ENCODE data around the gene ZNF862. TPM values are rescaled to one million over a fixed set of nuclear protein-coding genes. Genes with fewer than 3 reads are reported as not detected.
A peak's percentile ranks its signal among the peaks of the same experiment; 100 is the strongest.

Gene ZNF862
- total RNA-seq, 1 donor from 2014 or later = 19.3 TPM

DNA sequence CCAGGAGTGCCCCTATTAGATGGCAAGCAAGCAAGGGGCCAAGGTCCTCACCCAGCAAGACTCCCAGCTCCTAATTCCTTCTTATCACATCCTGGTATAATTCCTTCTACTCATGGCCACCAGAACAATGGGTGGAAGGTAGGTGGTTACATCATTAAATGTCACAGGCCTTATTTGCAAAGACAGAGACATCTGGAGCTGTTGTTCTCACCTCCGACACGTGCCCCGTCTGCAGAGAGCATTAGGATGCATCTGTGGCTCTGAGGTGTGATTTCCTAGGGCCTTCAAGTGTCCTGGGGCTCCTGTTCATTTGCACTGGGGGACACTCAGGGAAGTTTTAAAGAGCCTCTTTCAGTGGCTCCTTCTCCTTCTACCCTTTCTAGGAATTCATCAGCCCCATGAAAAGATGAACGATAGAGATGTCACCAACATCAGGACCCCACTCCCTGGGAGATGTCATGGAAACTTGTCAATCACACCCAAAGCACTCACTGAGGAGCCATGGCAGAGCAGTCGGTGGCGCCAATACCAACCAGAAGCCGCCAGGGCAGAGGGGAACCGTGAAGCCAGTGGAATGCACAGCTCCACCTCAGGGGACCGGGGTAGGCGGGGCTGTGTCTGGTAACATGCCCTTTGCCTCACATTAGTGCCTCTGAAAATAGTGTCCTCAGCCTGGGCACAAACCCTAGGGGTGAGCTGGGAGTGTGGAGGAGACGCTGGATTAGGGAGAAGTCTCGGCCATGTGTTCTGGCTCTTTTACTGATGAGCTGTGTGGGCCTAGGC is 32.7 kb downstream of the ZNF862 start:
- no peaks in the 10 kb centered on the region for H3K9me3 Mint-ChIP-seq
- peak overlapping the region; percentile 70 for H3K4me3 Mint-ChIP-seq
- peaks cover 82% of the 10 kb centered on the region for H3K4me1 Mint-ChIP-seq (ENCODE audit: low read depth)
- no peak for DNase-seq (ENCODE audit: low spot score)
- H3K36me3 Mint-ChIP-seq (ENCODE audit: low read depth) = peaks cover 16% of the 10 kb centered on the region
- H3K27me3 Mint-ChIP-seq (ENCODE audit: insufficient read depth) = no peaks in the 10 kb centered on the region
- intact Hi-C loops (cut with micrococcal nuclease) = loop anchor here (2.0 to 10.0 kb wide), 3 partner anchors 508 to 609 kb away; partner anchors contain the start of genes ZNF775 and ZNF783
- peak overlapping the region; percentile 62 for H3K27ac Mint-ChIP-seq

DNA sequence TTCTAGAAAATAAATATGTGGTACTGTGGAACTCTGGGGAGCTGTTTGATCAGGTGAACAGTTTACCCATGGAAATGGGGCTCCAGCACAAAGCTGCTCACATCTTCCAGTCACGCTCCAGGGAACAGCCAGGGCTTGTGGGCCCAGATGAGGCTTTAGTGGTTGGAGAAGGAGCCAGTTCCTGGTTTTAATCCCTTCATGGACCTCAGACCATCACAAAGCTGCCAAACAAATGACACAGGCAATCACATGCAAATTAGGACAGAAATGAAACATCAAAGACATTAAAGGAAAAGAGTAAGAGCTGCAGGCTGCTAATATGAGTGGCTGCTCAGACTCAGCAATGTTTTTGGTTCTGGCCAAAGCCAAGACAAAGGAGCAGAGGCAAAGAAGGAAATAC is 33.4 kb downstream of the ZNF862 start:
- peaks cover 80% of the 10 kb centered on the region for H3K4me1 Mint-ChIP-seq (ENCODE audit: low read depth)
- peak overlapping the region; percentile 62 for H3K4me3 Mint-ChIP-seq
- H3K9me3 Mint-ChIP-seq = no peaks in the 10 kb centered on the region
- intact Hi-C loops (cut with micrococcal nuclease) = loop anchor here (2.0 to 10.0 kb wide), 3 partner anchors 507 to 609 kb away; partner anchors contain the start of genes ZNF775 and ZNF783
- peak overlapping the region; percentile 62 for H3K27ac Mint-ChIP-seq
- H3K27me3 Mint-ChIP-seq (ENCODE audit: insufficient read depth) = no peaks in the 10 kb centered on the region
- no peak for DNase-seq (ENCODE audit: low spot score)
- peaks cover 16% of the 10 kb centered on the region for H3K36me3 Mint-ChIP-seq (ENCODE audit: low read depth)

DNA sequence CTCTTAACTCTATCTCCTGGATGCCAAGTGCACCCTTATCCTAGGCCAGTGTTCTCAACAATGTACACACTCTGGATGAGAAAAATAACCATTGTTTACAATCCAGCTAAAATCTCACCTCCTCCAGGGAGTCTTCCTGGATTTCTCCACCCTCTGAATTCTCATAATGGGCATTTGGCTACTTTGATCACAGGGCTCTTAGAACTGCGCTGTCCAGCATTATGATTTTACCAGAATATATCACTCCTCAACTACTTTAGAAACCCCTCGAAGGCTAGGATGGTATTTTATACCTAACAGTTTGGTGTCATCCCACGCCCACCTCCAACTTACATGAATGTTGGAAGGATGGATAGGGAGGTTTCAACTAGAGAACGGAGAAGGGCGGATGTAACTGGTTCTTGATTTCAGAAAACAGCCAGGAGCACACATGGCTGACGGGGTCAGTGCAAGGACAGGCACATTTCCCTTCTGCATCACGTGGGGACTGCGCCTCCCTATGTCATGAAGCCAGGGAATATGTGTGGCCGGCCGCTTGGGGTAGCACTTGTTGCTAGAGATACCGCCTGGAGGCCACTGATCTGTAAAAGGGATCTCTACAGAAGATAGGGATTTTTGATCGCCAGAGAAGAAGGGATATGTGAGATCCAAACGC is 34.4 kb downstream of the ZNF862 start:
- H3K27ac Mint-ChIP-seq = peak overlapping the region; percentile 92
- peak overlapping the region; percentile 90 for H3K4me3 Mint-ChIP-seq
- no peaks in the 10 kb centered on the region for H3K27me3 Mint-ChIP-seq (ENCODE audit: insufficient read depth)
- no peaks in the 10 kb centered on the region for H3K9me3 Mint-ChIP-seq
- H3K36me3 Mint-ChIP-seq (ENCODE audit: low read depth) = peaks cover 19% of the 10 kb centered on the region
- peaks cover 73% of the 10 kb centered on the region for H3K4me1 Mint-ChIP-seq (ENCODE audit: low read depth)
- DNase-seq (ENCODE audit: low spot score) = no peak
- intact Hi-C loops (cut with micrococcal nuclease) = loop anchor here (1.0 to 10.0 kb wide), 6 partner anchors 34 to 610 kb away; partner anchors contain the start of genes ACTR3C, LRRC61, ZNF783 and ZNF862

DNA sequence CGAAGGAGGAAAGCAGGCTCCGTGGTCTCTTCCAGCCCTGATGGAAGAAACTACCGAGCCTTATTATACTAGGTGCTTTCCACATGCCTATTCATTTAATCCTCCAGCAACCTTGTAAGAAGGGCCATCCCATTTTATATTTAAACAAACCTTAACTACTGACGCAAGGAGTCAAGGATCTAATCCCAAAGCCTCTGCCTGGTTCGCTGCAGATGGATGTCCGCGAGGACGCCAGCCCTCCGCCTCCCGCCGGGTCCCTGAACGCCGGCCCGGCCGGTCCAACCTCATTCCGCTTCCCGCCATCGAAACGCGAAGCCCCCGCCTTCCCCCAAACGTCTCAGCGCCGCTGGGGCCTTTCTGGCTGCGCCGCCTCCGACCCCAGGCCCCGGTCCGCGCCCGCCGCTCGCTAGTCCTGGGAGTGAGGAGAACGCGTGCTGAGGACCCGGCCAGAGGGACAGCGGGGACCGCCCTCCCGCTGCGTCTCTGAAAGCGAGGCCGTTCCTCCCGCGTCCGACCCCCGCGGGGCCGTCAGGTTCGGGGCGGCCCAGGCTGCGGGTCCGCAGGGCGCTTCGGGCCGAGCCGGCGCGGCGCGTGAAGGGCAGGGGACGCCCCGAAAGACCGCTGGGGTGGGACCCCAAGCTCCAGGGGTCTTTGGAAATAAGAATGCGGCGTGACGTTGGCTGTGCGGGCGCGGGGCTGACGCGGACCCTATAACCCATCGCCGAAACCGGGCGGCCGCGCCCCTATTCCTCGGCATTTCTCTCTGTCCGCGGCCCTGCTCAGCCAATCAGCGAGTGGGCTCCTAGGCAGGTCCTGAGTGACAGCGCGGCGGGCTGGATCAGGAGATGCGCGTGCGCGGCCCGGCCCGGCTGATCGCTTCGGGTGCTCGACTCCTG is 35.1 kb downstream of the ZNF862 start, which contains the start of gene ATP6V0E2:
Gene ATP6V0E2, plus strand, starts transcription at position 896 of the 896 bp plus-strand sequence. CDS start 97 bp downstream, outside the sequence.
- no peaks in the 10 kb centered on the region for H3K27me3 Mint-ChIP-seq (ENCODE audit: insufficient read depth)
- H3K4me1 Mint-ChIP-seq (ENCODE audit: low read depth) = peaks cover 75% of the 10 kb centered on the region

DNA sequence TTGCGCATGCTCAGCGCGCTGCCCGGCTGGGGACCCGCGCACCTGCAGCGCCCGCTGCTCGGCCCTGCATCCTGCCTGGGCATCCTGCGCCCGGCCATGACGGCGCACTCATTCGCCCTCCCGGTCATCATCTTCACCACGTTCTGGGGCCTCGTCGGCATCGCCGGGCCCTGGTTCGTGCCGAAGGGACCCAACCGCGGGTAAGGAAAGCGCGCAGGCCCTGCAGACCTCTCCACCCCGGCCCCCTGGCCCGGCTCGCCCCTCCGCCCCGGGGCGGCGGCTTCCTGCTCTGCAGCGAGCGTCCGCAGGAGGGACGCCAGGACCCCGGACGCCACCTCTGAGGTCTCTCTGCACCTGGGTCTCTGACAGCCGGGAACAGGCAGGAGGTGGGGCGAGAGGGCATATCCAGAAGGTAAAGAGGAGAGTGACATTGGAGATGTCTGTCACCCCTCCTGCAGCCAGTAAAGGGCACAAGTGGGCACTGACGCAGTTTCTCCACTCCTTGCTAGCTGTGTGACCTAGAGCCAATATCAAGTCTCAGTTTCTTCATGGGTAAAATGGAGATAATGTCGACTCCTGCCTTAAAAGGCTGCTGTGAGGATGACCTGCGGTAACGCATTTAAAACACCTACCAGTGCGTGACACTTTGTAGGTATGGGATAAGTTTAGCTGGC is 35.9 kb downstream of the ZNF862 start:
- Mint-ChIP-seq H3K36me3 (ENCODE audit: low read depth) (peaks cover 27% of the 10 kb centered on the region), H3K4me3 (peak overlapping the region; percentile 81), H3K4me1 (ENCODE audit: low read depth) (peaks cover 68% of the 10 kb centered on the region), H3K9me3 (no peaks in the 10 kb centered on the region), H3K27me3 (ENCODE audit: insufficient read depth) (no peaks in the 10 kb centered on the region), H3K27ac (peak overlapping the region; percentile 83)
- intact Hi-C loops (cut with micrococcal nuclease) = loop anchor here (1.0 to 10.0 kb wide), 6 partner anchors 36 to 612 kb away; partner anchors contain the start of genes ACTR3C, LRRC61, ZNF783 and ZNF862
- no peak for DNase-seq (ENCODE audit: low spot score)

More for the DNA sequence above, 35.1 kb downstream of the ZNF862 start, which contains the start of gene ATP6V0E2:
- Mint-ChIP-seq H3K4me3 (peak within 1 kb of the TSS; percentile 90), H3K36me3 (ENCODE audit: low read depth) (peaks cover 27% of the 10 kb centered on the region), H3K27ac (peak within 1 kb of the TSS; percentile 92), H3K9me3 (no peaks in the 10 kb centered on the region)
- intact Hi-C loops (cut with micrococcal nuclease) = loop anchor here (1.0 to 10.0 kb wide), 6 partner anchors 35 to 611 kb away; partner anchors contain the start of genes ACTR3C, LRRC61, ZNF783 and ZNF862
- peak; percentile 92 for DNase-seq (ENCODE audit: low spot score)

DNA sequence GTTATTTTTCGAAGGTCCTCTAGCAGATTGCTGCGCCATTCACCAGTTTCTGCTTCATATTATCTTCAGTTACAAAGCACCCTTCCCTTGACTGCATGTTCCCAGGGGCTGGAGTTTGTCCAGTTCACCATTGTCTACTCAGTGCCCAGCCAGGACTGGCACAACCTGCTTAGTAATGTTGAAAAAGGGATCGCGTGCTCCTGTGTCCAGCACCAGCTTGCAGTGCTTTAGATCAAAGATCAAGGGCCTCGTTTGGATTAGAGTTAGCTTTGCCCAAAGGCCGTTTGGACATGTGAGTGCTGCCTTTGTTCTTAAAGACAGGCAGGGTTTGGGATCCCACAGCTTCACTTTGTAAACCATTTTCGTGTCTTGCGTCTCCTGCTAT is 36.5 kb downstream of the ZNF862 start:
- Mint-ChIP-seq H3K36me3 (ENCODE audit: low read depth) (peaks cover 25% of the 10 kb centered on the region), H3K27ac (peak overlapping the region; percentile 45), H3K9me3 (no peaks in the 10 kb centered on the region), H3K4me1 (ENCODE audit: low read depth) (peaks cover 62% of the 10 kb centered on the region), H3K27me3 (ENCODE audit: insufficient read depth) (no peaks in the 10 kb centered on the region), H3K4me3 (peak overlapping the region; percentile 81)
- intact Hi-C loops (cut with micrococcal nuclease) = loop anchor here (5.0 to 10.0 kb wide), 2 partner anchors 530 to 612 kb away; partner anchors contain the start of gene ZNF783
- DNase-seq (ENCODE audit: low spot score) = no peak

DNA sequence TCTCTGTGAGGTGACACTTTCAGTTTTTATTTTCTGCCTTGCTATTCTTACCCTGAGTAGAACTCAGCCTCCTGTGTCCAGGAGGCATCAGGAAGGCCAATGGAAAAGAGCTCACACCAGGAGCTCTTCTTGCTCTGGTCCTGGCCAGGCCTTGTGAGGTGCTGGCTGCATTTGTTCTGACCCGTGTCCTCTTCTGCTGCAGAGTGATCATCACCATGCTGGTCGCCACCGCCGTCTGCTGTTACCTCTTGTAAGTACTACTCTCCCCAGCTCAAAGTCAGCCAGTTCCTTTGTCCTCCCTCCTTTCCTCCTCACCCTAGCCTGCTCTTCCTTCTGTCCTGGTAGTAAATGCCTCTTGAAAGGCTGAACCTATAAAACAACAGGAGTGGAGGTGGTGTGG is 37.2 kb downstream of the ZNF862 start:
- intact Hi-C loops (cut with micrococcal nuclease) = loop anchor here (10.0 kb wide), 1 partner anchor 529 kb away; a partner anchor contains a TSS
- H3K4me1 Mint-ChIP-seq (ENCODE audit: low read depth) = peaks cover 55% of the 10 kb centered on the region

DNA sequence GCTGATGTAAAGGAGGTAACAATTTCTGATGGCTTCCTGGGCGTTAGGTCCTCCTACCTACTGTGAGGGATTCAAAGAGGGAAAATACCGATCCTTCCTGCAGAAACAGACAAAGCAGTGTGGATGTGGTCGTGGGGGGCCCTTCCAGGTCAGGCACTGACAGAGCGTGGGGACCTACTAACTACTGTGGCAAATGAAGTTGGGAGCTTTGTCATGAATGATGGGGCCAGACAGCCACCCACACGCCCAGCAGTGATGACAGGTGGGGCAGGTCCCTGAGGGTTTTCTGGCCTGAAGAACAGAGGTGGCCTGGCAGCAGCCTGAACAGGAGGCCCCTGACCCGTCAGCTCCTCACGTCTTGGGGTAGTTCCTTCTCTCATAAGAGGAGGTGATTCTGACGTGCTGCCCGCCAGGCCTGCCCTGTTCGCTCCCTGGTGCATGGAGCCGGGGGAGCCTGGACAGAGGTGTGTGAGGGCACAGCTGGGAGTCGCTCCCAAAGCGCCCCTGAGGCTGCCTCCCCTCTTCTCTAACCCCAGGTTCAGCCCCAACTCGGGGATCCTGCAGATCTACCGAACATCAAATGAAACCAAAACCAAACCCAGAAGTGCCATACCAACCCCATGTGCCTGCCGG is 39.8 kb downstream of the ZNF862 start:
- H3K4me3 Mint-ChIP-seq = no peak overlapping the region
- intact Hi-C loops (cut with micrococcal nuclease) = loop anchor here (10.0 kb wide), 1 partner anchor 527 kb away; a partner anchor contains a TSS
- peaks cover 19% of the 10 kb centered on the region for H3K36me3 Mint-ChIP-seq (ENCODE audit: low read depth)
- H3K9me3 Mint-ChIP-seq = no peaks in the 10 kb centered on the region
- H3K27me3 Mint-ChIP-seq (ENCODE audit: insufficient read depth) = no peaks in the 10 kb centered on the region
- peaks cover 30% of the 10 kb centered on the region for H3K4me1 Mint-ChIP-seq (ENCODE audit: low read depth)
- no peak for DNase-seq (ENCODE audit: low spot score)
- H3K27ac Mint-ChIP-seq = no peak overlapping the region

More for the DNA sequence above, 37.2 kb downstream of the ZNF862 start:
- peak overlapping the region; percentile 81 for H3K4me3 Mint-ChIP-seq
- no peak for DNase-seq (ENCODE audit: low spot score)
- H3K27ac Mint-ChIP-seq = peak overlapping the region; percentile 50
- peaks cover 23% of the 10 kb centered on the region for H3K36me3 Mint-ChIP-seq (ENCODE audit: low read depth)
- no peaks in the 10 kb centered on the region for H3K9me3 Mint-ChIP-seq
- no peaks in the 10 kb centered on the region for H3K27me3 Mint-ChIP-seq (ENCODE audit: insufficient read depth)

DNA sequence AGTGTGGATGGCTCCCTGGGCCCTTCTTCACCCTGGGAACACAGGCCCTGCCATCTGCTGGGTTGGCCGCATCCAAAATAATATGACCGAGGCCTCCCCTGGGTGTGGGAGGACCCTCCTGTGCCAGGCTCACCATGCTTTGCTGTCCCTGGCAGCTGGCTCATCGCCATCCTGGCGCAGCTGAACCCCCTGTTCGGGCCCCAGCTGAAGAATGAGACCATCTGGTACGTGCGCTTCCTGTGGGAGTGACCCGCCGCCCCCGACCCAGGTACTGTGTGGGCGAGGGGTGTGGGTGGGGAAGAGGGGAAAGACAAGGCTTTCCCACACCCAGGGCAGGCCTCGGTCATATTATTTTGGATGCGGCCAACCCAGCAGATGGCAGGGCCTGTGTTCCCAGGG is 40.3 kb downstream of the ZNF862 start:
- Mint-ChIP-seq H3K27me3 (ENCODE audit: insufficient read depth) (no peaks in the 10 kb centered on the region), H3K36me3 (ENCODE audit: low read depth) (peaks cover 19% of the 10 kb centered on the region), H3K9me3 (no peaks in the 10 kb centered on the region), H3K4me3 (no peak overlapping the region), H3K27ac (no peak overlapping the region), H3K4me1 (ENCODE audit: low read depth) (peaks cover 35% of the 10 kb centered on the region)
- DNase-seq (ENCODE audit: low spot score) = no peak
- intact Hi-C loops (cut with micrococcal nuclease) = loop anchor here (10.0 kb wide), 1 partner anchor 526 kb away; a partner anchor contains a TSS

DNA sequence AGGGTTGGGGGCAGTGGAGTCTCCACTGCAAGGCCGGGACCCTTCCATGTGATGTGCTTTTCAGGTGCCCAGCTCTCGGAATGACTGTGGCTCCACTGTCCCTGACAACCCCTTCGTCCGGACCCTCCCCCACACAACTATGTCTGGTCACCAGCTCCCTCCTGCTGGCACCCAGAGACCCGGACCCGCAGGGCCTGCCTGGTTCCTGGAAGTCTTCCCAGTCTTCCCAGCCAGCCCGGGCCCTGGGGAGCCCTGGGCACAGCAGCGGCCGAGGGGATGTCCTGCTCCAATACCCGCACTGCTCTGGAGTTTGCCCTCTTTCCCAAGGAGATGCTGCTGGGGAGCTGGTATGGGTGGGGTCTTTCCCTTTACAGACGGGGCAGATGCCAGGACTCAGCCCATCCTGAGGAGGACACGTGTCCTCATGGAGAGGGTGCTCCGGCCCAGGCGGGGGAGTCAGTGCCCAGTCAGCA is 41.1 kb downstream of the ZNF862 start:
- Mint-ChIP-seq H3K27me3 (ENCODE audit: insufficient read depth) (no peaks in the 10 kb centered on the region), H3K36me3 (ENCODE audit: low read depth) (peaks cover 19% of the 10 kb centered on the region), H3K4me1 (ENCODE audit: low read depth) (peaks cover 34% of the 10 kb centered on the region), H3K27ac (no peak overlapping the region), H3K9me3 (no peaks in the 10 kb centered on the region), H3K4me3 (no peak overlapping the region)
- no peak for DNase-seq (ENCODE audit: low spot score)
- intact Hi-C loops (cut with micrococcal nuclease) = loop anchor here (10.0 kb wide), 1 partner anchor 525 kb away; a partner anchor contains a TSS

Data from activated T-helper 1 cell treated with anti-CD3 and anti-CD28 coated beads, Interleukin-12 subunit alpha, Interleukin-12 subunit beta, Interleukin-2, Interleukin-4 antibody, amounts not matched to agents 30 ng/mL and 10 ng/mL and 1 ng/mL, durations not matched to agents 14 hours and 24 hours and 36 hours (primary cell).